HepG2 (cell line): ENCODE data around the gene UNC13D. TPM values are rescaled to one million over a fixed set of nuclear protein-coding genes. Genes with fewer than 3 reads are reported as not detected.
A peak's percentile ranks its signal among the peaks of the same experiment; 100 is the strongest.

ENCODE experiments used
- ASH2L ChIP-seq: fragments of 300-600, 200-600 bp; sonication (generic); IDR thresholded peaks from 2 replicates; pipeline ENCODE4 v1.7.0; 2017; ENCODE audit warnings: low read depth, mild to moderate bottlenecking, moderate library complexity, mixed read lengths, low read length; ENCODE audit not compliant: insufficient read length
- CHCHD3 ChIP-seq: sonication (generic); formaldehyde crosslinking; IDR thresholded peaks from 2 replicates; pipeline ENCODE4 v1.8.0; 2022; ENCODE audit warnings: mild to moderate bottlenecking, missing genetic modification reagents, moderate library complexity
- KAT7 ChIP-seq: IDR thresholded peaks from 2 replicates; pipeline ENCODE4 v1.6.1; 2018; ENCODE audit warnings: borderline replicate concordance, missing compliant biosample characterization
- MIXL1 ChIP-seq: IDR thresholded peaks from 2 replicates; pipeline ENCODE4 v1.6.1; 2016
- POLR2G ChIP-seq: fragments of 200-400 bp; formaldehyde crosslinking; IDR thresholded peaks from 2 replicates; pipeline ENCODE4 v1.6.1; 2018; ENCODE audit warnings: mild to moderate bottlenecking, low read depth, low read length, moderate library complexity
- PRMT3 ChIP-seq: sonication (generic); formaldehyde crosslinking; IDR thresholded peaks from 2 replicates; pipeline ENCODE4 v1.8.1; 2022; ENCODE audit warnings: low read depth, mild to moderate bottlenecking, moderate library complexity, missing genetic modification reagents, borderline replicate concordance
- RBFOX2 ChIP-seq: fragments of 200-400 bp; formaldehyde crosslinking; IDR thresholded peaks from 2 replicates; pipeline ENCODE4 v1.6.1; 2017; ENCODE audit warnings: low read depth, mild to moderate bottlenecking, low read length
- RERE ChIP-seq: IDR thresholded peaks from 2 replicates; pipeline ENCODE4 v1.6.1; 2016; ENCODE audit warnings: low read depth, missing genetic modification reagents, missing compliant biosample characterization
- SSRP1 ChIP-seq: IDR thresholded peaks from 2 replicates; pipeline ENCODE4 v1.6.1; 2016; ENCODE audit warnings: control low read depth
- THRA ChIP-seq: sonication (generic); formaldehyde crosslinking; IDR thresholded peaks from 2 replicates; pipeline ENCODE4 v1.4.0; 2020; ENCODE audit warnings: missing genetic modification reagents, borderline replicate concordance
- ZBTB3 ChIP-seq: sonication (generic); formaldehyde crosslinking; IDR thresholded peaks from 2 replicates; pipeline ENCODE4 v1.4.0; 2020; ENCODE audit warnings: low read depth, mild to moderate bottlenecking, moderate library complexity, missing genetic modification reagents, borderline replicate concordance
- ZFP1 ChIP-seq: IDR thresholded peaks from 2 replicates; pipeline ENCODE4 v1.6.1; 2016
- ZHX1 ChIP-seq: sonication (generic); formaldehyde crosslinking; IDR thresholded peaks from 2 replicates; pipeline ENCODE4 v1.8.1; 2022; ENCODE audit warnings: low read depth, mild to moderate bottlenecking, missing genetic modification reagents
- ZNF414 ChIP-seq: sonication (generic); formaldehyde crosslinking; IDR thresholded peaks from 2 replicates; pipeline ENCODE4 v1.5.0; 2020; ENCODE audit warnings: missing genetic modification reagents
- ZNF644 ChIP-seq: IDR thresholded peaks from 2 replicates; pipeline ENCODE4 v1.6.1; 2016; ENCODE audit warnings: low read depth
- ZNF746 ChIP-seq: sonication (generic); formaldehyde crosslinking; IDR thresholded peaks from 2 replicates; pipeline ENCODE4 v1.8.0; 2022; ENCODE audit warnings: mild to moderate bottlenecking, missing genetic modification reagents
- ZNF747 ChIP-seq: sonication (generic); formaldehyde crosslinking; IDR thresholded peaks from 2 replicates; pipeline ENCODE4 v1.8.1; 2023; ENCODE audit warnings: missing genetic modification reagents, mild to moderate bottlenecking, borderline replicate concordance
- ZNF790 ChIP-seq: sonication (generic); formaldehyde crosslinking; IDR thresholded peaks from 2 replicates; pipeline ENCODE4 v1.8.0; 2022; ENCODE audit warnings: missing genetic modification reagents, mild to moderate bottlenecking, borderline replicate concordance
- polyA plus RNA-seq, 8 experiments: library from polyadenylated mRNA; depleted of rRNA in 3 of 8; stranded (reverse) in 7 of 8; unstranded in 1 of 8; fragments of >200 nt; fragmentation: Illumina TruSeq in 4 of 8; extraction: Trizol in 4 of 8; gene quantifications; 2 replicates each; pipeline versions ENCODE4 v1.2.1 to v1.2.3, GENCODE V29; 2011 to 2016; ENCODE audit warnings: low read depth in 4 of 8, missing spikeins in 1 of 8, mixed read lengths in 1 of 8; ENCODE audit not compliant: insufficient read depth in 1 of 8
- total RNA-seq, 5 experiments: library from RNA; depleted of rRNA; stranded (reverse); fragments of >200 nt; fragmentation: Illumina TruSeq; extraction: Trizol; gene quantifications; 2 replicates each; pipeline ENCODE4 v1.2.3, GENCODE V29; 2016; ENCODE audit warnings: low read depth in 1 of 5

UNC13D gene
- total and polyA plus RNA-seq, 2 of the 13 experiments (the other 11 are each of a cell fraction or from before 2014, with no cell fraction given) = 29.7 to 42.7 TPM

GRCh38 chr17:75878174-75878998 lies 34.2 kb upstream of the UNC13D start, which contains the start of gene TRIM47 (continued):
- TF ChIP-seq RERE (CRISPR knock-in tag) = no peak
- TF ChIP-seq ZNF747 (CRISPR knock-in tag) = no peak; the same call in none of the 2 replicates
- no peak for TF ChIP-seq ZHX1
- peak; percentile 71; the same call in 1 of the 2 replicates for TF ChIP-seq PRMT3 (CRISPR knock-in tag)
- TF ChIP-seq KAT7 (CRISPR knock-in tag) = no peak; the same call in 1 of the 2 replicates
- TF ChIP-seq CHCHD3 = peak; percentile 32; the same call in 1 of the 2 replicates
- TF ChIP-seq MIXL1 (CRISPR knock-in tag) = peak; percentile 46; the same call in 1 of the 2 replicates
- TF ChIP-seq ZBTB3 (CRISPR knock-in tag) = no peak
- no peak; the same call in 1 of the 2 replicates for TF ChIP-seq SSRP1
- 0 out of 2 replicates have a peak, but pooled peaks have one; percentile 60 for TF ChIP-seq ZNF746
- TF ChIP-seq ASH2L = no peak
- peak; percentile 72; the same call in 1 of the 2 replicates for TF ChIP-seq ZNF790 (CRISPR knock-in tag)
- TF ChIP-seq POLR2G = peak; percentile 71
- peak; percentile 85 for TF ChIP-seq RBFOX2
- TF ChIP-seq THRA (CRISPR knock-in tag) = peak; percentile 45; the same call in 1 of the 2 replicates
- TF ChIP-seq ZFP1 (CRISPR knock-in tag) = peak; percentile 60; the same call in 1 of the 2 replicates
- peak; percentile 42; the same call in 1 of the 2 replicates for TF ChIP-seq ZNF414 (CRISPR knock-in tag)
- TF ChIP-seq ZNF644 (CRISPR knock-in tag) = no peak
